HCT116 (cell line): ENCODE results near the gene KRTAP2-2. TPM values are rescaled to one million over a fixed set of nuclear protein-coding genes. Genes with fewer than 3 reads are reported as not detected.

Experiments used
- ATAC-seq: fragments of 200-7000 bp; cut with Tn5 transposase; 2 replicates; pipeline ENCODE4 v1.9.1; 2020; ENCODE audit warnings: mild to moderate bottlenecking, moderate library complexity
- BruUV-seq: library from RNA; stranded (reverse); fragments of 400-500 nt; replicated peaks from 2 replicates; lab custom pipeline; 2021; lab: Mats Ljungman, UMichigan
- CTCF ChIA-PET: fragments of 300-600 bp; sonication (Branson Sonifier 250); formaldehyde crosslinking; loops from one replicate; lab custom pipeline; 2021; ENCODE audit warnings: antibody characterized with exemption; lab: Charles Lee
- POLR2A ChIA-PET: fragments of 300-600, 350-600 bp; sonication (Branson Sonifier 250); formaldehyde crosslinking; loops from one replicate; lab custom pipeline; 2021; ENCODE audit warnings: antibody characterized with exemption; lab: Charles Lee
- RAD21 ChIA-PET, 2 experiments: fragments of 300-600 bp; sonication (Branson Sonifier 250); formaldehyde crosslinking; loops; one replicate each; lab custom pipeline; 2023; ENCODE audit warnings: low total read pairs in 2 of 2; ENCODE audit not compliant: uncharacterized antibody in 2 of 2, unreplicated experiment in 2 of 2, low non-redundant PET in 1 of 2; lab: Charles Lee
- DNase-seq: peaks from one replicate; pipeline ENCODE4 v3.0.0-alpha.2; 2010; ENCODE audit warnings: low read depth, low spot score
- H2AFZ ChIP-seq: fragments of 200-600 bp; shearing (Covaris generic), sonication (generic); 2 replicates; pipeline ENCODE4 v1.6.1; 2017; ENCODE audit warnings: low read depth, mixed run types, mixed read lengths, antibody characterized with exemption, low read length; ENCODE audit not compliant: poor library complexity, severe bottlenecking
- H3K27ac ChIP-seq: 2 replicates; pipeline ENCODE4 v1.5.1; 2012; ENCODE audit warnings: low read depth, low read length
- H3K27me3 ChIP-seq: fragments of 200-600 bp; sonication (generic); 2 replicates; pipeline ENCODE4 v1.6.1; 2016; ENCODE audit warnings: mixed run types, low read length, mixed read lengths; ENCODE audit not compliant: insufficient read depth
- H3K36me3 ChIP-seq, 2 experiments: fragments of 200-500 bp in 1 of 2; fragments of 200-600 bp in 1 of 2; sonication (Bioruptor generic) in 1 of 2; sonication (generic) in 1 of 2; 2 replicates each; pipeline versions ENCODE4 v1.5.1 to v1.6.1; 2014 to 2016; ENCODE audit warnings: low read length in 2 of 2, inconsistent platforms in 1 of 2, mixed read lengths in 1 of 2, mixed run types in 1 of 2; ENCODE audit not compliant: insufficient read depth in 2 of 2, control insufficient read depth in 1 of 2
- H3K4me1 ChIP-seq, 2 experiments: fragments of 200-600 bp in 1 of 2; sonication (generic) in 1 of 2; 2 replicates each; pipeline versions ENCODE4 v1.5.1 to v1.6.1; 2012 to 2017; ENCODE audit warnings: low read length in 2 of 2, inconsistent platforms in 1 of 2, mild to moderate bottlenecking in 1 of 2, mixed read lengths in 1 of 2, mixed run types in 1 of 2, moderate library complexity in 1 of 2; ENCODE audit not compliant: insufficient read depth in 2 of 2, control insufficient read depth in 1 of 2
- H3K4me2 ChIP-seq: fragments of 200-600 bp; sonication (generic); 2 replicates; pipeline ENCODE4 v1.6.1; 2017; ENCODE audit warnings: mixed run types, low read length, mixed read lengths
- H3K4me3 ChIP-seq, 2 experiments: fragments of 200-600 bp in 1 of 2; sonication (generic) in 1 of 2; replicated peaks in 1 of 2; 2 replicates each; pipeline ENCODE4 v1.5.1; 2011 to 2016; ENCODE audit warnings: low read length in 2 of 2, control low read depth in 1 of 2, low read depth in 1 of 2, mild to moderate bottlenecking in 1 of 2, mixed read lengths in 1 of 2, mixed run types in 1 of 2
- H3K79me2 ChIP-seq: fragments of 200-600 bp; sonication (generic); 2 replicates; pipeline ENCODE4 v1.6.1; 2017; ENCODE audit warnings: mild to moderate bottlenecking, mixed run types, low read length, moderate library complexity, mixed read lengths; ENCODE audit not compliant: insufficient read depth
- H3K9ac ChIP-seq: fragments of 200-600 bp; sonication (generic); 2 replicates; pipeline ENCODE4 v1.6.1; 2016; ENCODE audit warnings: low read length, mixed read lengths
- H3K9me2 ChIP-seq: fragments of 200-600 bp; sonication (generic), shearing (Covaris generic); 2 replicates; pipeline ENCODE4 v1.6.1; 2017; ENCODE audit warnings: mixed run types, mild to moderate bottlenecking, moderate library complexity; ENCODE audit not compliant: insufficient read depth
- H3K9me3 ChIP-seq, 2 experiments: fragments of 200-500 bp in 1 of 2; fragments of 200-600 bp in 1 of 2; sonication (Bioruptor generic) in 1 of 2; sonication (generic) in 1 of 2; 2 replicates each; pipeline ENCODE4 v1.6.1; 2014 to 2017; ENCODE audit warnings: low read length in 2 of 2, mixed read lengths in 2 of 2, inconsistent platforms in 1 of 2, low read depth in 1 of 2, mild to moderate bottlenecking in 1 of 2, mixed run types in 1 of 2, moderate library complexity in 1 of 2; ENCODE audit not compliant: control insufficient read depth in 1 of 2, insufficient read depth in 1 of 2
- H4K20me1 ChIP-seq: fragments of 200-600 bp; sonication (generic), shearing (Covaris generic); 2 replicates; pipeline ENCODE4 v1.6.1; 2017; ENCODE audit warnings: mixed run types, mild to moderate bottlenecking, moderate library complexity; ENCODE audit not compliant: insufficient read depth
- CBX3 ChIP-seq: IDR thresholded peaks from 2 replicates; pipeline ENCODE4 v1.6.1; 2012; ENCODE audit warnings: low read depth
- CEBPB ChIP-seq: IDR thresholded peaks from 2 replicates; pipeline ENCODE4 v1.6.1; 2012; ENCODE audit warnings: low read depth
- EGR1 ChIP-seq: IDR thresholded peaks from 2 replicates; pipeline ENCODE4 v1.6.1; 2012; ENCODE audit warnings: low read depth
- ELF1 ChIP-seq: IDR thresholded peaks from 2 replicates; pipeline ENCODE4 v1.6.1; 2012; ENCODE audit warnings: low read depth, borderline replicate concordance
- EZH2 ChIP-seq: fragments of 200-600 bp; sonication (generic); IDR thresholded peaks from 2 replicates; pipeline ENCODE4 v1.6.1; 2017; ENCODE audit warnings: antibody characterized with exemption, mixed run types
- FOSL1 ChIP-seq: IDR thresholded peaks from 2 replicates; pipeline ENCODE4 v1.6.1; 2012; ENCODE audit warnings: low read depth
- JUND ChIP-seq: IDR thresholded peaks from 2 replicates; pipeline ENCODE4 v1.6.1; 2012
- POLR2A ChIP-seq: IDR thresholded peaks from 2 replicates; pipeline ENCODE4 v1.7.0; 2011; ENCODE audit warnings: borderline replicate concordance; ENCODE audit not compliant: insufficient read depth, insufficient read length; ENCODE audit errors: extremely low read depth
- RAD21 ChIP-seq: IDR thresholded peaks from 2 replicates; pipeline ENCODE4 v1.6.1; 2012; ENCODE audit warnings: low read depth, mild to moderate bottlenecking
- SP1 ChIP-seq: IDR thresholded peaks from 2 replicates; pipeline ENCODE4 v1.6.1; 2012; ENCODE audit warnings: low read depth
- TCF7L2 ChIP-seq: IDR thresholded peaks from 2 replicates; pipeline ENCODE4 v1.7.0; 2011; ENCODE audit warnings: borderline replicate concordance, inconsistent platforms; ENCODE audit not compliant: insufficient read depth, insufficient read length; ENCODE audit errors: extremely low read depth
- YY1 ChIP-seq: IDR thresholded peaks from 2 replicates; pipeline ENCODE4 v1.6.1; 2011; ENCODE audit warnings: low read length, low read depth, moderate library complexity, mild to moderate bottlenecking; ENCODE audit not compliant: insufficient replicate concordance; ENCODE audit errors: extremely low read depth
- ZFX ChIP-seq: fragments of 450-650 bp; IDR thresholded peaks from 2 replicates; pipeline ENCODE4 v1.6.1; 2017
- ZNF274 ChIP-seq: fragments of 200-500 bp; sonication (Bioruptor generic); IDR thresholded peaks from 2 replicates; pipeline ENCODE4 v1.6.1; 2014; ENCODE audit warnings: mild to moderate bottlenecking, low read depth, low read length, inconsistent platforms
- intact Hi-C: fragments of 100-400 bp; cut with micrococcal nuclease; formaldehyde crosslinking; loops from 2 replicates; pipeline ENCODE4 v1.10.0; 2022
- total RNA-seq: library from RNA; stranded (reverse); gene quantifications from one replicate; pipeline ENCODE4 v1.2.1, GENCODE V29; 2021; ENCODE audit not compliant: unreplicated experiment
- TF ChIP-seq, protein P1 (sequence below), 3 experiments: fragments of 200-600 bp in 1 of 3; sonication (generic) in 1 of 3; IDR thresholded peaks in 2 of 3; conservative IDR thresholded peaks in 1 of 3; 2 replicates each; pipeline ENCODE4 v1.5.1; 2012 to 2017; ENCODE audit warnings: low read depth in 2 of 3, low read length in 2 of 3, antibody characterized with exemption in 1 of 3, borderline replicate concordance in 1 of 3, control low read depth in 1 of 3, mild to moderate bottlenecking in 1 of 3, mixed read lengths in 1 of 3, mixed run types in 1 of 3, moderate library complexity in 1 of 3; ENCODE audit not compliant: insufficient read depth in 1 of 3
- TF ChIP-seq, protein P2 (sequence below): IDR thresholded peaks from 2 replicates; pipeline ENCODE4 v1.6.1; 2011; ENCODE audit warnings: mild to moderate bottlenecking, low read length, moderate library complexity; ENCODE audit not compliant: insufficient replicate concordance; ENCODE audit errors: extremely low read depth
- TF ChIP-seq, protein P3 (sequence below): IDR thresholded peaks from 2 replicates; pipeline ENCODE4 v1.6.1; 2012
- TF ChIP-seq, protein P4 (sequence below): IDR thresholded peaks from 2 replicates; pipeline ENCODE4 v1.6.1; 2012; ENCODE audit warnings: low read depth
- TF ChIP-seq, protein P5 (sequence below): IDR thresholded peaks from 2 replicates; pipeline ENCODE4 v1.6.1; 2012

The KRTAP2-2 gene
- total RNA-seq, 1 experiment from 2014 or later, result 1.2 TPM

DNA sequence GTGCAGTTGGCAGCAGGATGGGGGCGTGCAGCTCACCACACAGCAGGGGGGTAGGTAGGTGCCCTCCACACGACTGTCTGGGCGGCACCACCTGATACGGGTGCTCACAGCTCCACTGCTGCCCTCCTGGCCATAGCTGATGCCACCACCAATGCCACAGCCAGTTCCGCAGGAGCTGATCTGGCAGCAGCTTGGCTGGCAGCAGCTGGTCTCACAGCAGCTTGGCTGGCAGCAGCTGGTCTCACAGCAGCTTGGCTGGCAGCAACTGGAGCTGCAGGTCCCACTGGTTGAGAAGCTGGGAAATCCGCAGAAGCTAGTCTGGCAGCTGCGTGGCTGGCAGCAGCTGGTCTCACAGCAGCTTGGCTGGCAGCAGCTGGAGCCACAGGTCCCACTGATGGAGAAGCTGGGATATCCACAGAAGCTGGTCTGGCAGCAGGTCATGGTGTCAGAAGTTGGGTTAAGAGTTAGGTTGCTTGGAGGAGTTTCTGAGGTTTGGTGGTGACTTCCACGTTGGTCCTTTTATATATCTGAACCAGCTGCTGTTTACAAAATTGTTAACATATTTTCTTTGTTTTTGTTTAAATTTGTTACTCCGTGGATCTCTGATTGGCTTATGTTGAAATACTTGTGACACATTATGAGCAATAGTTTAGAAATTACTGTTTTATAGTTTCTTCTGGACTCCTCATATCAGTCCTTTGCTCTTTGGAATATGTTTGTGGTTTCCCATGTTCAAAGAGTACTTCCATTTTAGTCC, 28.1 kb downstream of the KRTAP2-2 start, which contains the start of gene KRTAP1-5:
TSS of gene KRTAP1-5 (minus strand) at position 494 of the 757 bp plus-strand sequence. CDS start at position 441, 53 bp downstream.
- H3K4me1 ChIP-seq, result no peaks in the 10 kb centered on the region
- H2AFZ ChIP-seq, result peak within 1 kb of the TSS; percentile 17
- H3K27me3 ChIP-seq, result no peaks in the 10 kb centered on the region
- H3K9me3 ChIP-seq, result peaks cover 0 to 9% of the 10 kb centered on the region in 2 experiments; a peak in 1 of 4 replicates
- TF ChIP-seq, protein P1, sequence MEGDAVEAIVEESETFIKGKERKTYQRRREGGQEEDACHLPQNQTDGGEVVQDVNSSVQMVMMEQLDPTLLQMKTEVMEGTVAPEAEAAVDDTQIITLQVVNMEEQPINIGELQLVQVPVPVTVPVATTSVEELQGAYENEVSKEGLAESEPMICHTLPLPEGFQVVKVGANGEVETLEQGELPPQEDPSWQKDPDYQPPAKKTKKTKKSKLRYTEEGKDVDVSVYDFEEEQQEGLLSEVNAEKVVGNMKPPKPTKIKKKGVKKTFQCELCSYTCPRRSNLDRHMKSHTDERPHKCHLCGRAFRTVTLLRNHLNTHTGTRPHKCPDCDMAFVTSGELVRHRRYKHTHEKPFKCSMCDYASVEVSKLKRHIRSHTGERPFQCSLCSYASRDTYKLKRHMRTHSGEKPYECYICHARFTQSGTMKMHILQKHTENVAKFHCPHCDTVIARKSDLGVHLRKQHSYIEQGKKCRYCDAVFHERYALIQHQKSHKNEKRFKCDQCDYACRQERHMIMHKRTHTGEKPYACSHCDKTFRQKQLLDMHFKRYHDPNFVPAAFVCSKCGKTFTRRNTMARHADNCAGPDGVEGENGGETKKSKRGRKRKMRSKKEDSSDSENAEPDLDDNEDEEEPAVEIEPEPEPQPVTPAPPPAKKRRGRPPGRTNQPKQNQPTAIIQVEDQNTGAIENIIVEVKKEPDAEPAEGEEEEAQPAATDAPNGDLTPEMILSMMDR (IDR thresholded peaks at IDR 0.05 in 2 of 3, conservative IDR thresholded peaks at IDR 0.05 in 1 of 3; ENCODE audit: borderline replicate concordance in 1 of 3, insufficient read depth in 1 of 3, low read depth in 2 of 3, low read length in 2 of 3), result no peak
- TF ChIP-seq, protein P2, sequence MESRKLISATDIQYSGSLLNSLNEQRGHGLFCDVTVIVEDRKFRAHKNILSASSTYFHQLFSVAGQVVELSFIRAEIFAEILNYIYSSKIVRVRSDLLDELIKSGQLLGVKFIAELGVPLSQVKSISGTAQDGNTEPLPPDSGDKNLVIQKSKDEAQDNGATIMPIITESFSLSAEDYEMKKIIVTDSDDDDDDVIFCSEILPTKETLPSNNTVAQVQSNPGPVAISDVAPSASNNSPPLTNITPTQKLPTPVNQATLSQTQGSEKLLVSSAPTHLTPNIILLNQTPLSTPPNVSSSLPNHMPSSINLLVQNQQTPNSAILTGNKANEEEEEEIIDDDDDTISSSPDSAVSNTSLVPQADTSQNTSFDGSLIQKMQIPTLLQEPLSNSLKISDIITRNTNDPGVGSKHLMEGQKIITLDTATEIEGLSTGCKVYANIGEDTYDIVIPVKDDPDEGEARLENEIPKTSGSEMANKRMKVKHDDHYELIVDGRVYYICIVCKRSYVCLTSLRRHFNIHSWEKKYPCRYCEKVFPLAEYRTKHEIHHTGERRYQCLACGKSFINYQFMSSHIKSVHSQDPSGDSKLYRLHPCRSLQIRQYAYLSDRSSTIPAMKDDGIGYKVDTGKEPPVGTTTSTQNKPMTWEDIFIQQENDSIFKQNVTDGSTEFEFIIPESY, result no peak
- TF ChIP-seq SP1 (no peak), ZNF274 (no peak), JUND (no peak), ELF1 (no peak), EGR1 (no peak), TCF7L2 (no peak), EZH2 (no peak), POLR2A (no peak), ZFX (no peak), CBX3 (no peak), CEBPB (no peak), YY1 (no peak), RAD21 (no peak), FOSL1 (no peak)
- TF ChIP-seq, protein P3, sequence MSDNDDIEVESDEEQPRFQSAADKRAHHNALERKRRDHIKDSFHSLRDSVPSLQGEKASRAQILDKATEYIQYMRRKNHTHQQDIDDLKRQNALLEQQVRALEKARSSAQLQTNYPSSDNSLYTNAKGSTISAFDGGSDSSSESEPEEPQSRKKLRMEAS, result no peak
- TF ChIP-seq, protein P4, sequence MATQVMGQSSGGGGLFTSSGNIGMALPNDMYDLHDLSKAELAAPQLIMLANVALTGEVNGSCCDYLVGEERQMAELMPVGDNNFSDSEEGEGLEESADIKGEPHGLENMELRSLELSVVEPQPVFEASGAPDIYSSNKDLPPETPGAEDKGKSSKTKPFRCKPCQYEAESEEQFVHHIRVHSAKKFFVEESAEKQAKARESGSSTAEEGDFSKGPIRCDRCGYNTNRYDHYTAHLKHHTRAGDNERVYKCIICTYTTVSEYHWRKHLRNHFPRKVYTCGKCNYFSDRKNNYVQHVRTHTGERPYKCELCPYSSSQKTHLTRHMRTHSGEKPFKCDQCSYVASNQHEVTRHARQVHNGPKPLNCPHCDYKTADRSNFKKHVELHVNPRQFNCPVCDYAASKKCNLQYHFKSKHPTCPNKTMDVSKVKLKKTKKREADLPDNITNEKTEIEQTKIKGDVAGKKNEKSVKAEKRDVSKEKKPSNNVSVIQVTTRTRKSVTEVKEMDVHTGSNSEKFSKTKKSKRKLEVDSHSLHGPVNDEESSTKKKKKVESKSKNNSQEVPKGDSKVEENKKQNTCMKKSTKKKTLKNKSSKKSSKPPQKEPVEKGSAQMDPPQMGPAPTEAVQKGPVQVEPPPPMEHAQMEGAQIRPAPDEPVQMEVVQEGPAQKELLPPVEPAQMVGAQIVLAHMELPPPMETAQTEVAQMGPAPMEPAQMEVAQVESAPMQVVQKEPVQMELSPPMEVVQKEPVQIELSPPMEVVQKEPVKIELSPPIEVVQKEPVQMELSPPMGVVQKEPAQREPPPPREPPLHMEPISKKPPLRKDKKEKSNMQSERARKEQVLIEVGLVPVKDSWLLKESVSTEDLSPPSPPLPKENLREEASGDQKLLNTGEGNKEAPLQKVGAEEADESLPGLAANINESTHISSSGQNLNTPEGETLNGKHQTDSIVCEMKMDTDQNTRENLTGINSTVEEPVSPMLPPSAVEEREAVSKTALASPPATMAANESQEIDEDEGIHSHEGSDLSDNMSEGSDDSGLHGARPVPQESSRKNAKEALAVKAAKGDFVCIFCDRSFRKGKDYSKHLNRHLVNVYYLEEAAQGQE, result no peak
- TF ChIP-seq, protein P5, sequence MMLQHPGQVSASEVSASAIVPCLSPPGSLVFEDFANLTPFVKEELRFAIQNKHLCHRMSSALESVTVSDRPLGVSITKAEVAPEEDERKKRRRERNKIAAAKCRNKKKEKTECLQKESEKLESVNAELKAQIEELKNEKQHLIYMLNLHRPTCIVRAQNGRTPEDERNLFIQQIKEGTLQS, result no peak
- TF ChIP-seq, all 23 proteins: peak for 0
- intact Hi-C loops, result no loop called here
- no TSS peak for BruUV-seq
- Histone ChIP-seq H3K4me3 (no peak within 1 kb of the TSS), H3K79me2 (no peaks in the 10 kb centered on the region), H3K27ac (no peak within 1 kb of the TSS), H3K9me2 (no peaks in the 10 kb centered on the region), H3K36me3 (no peaks in the 10 kb centered on the region; a peak in 1 of 4 replicates), H4K20me1 (no peaks in the 10 kb centered on the region), H3K4me2 (no peak within 1 kb of the TSS), H3K9ac (no peak within 1 kb of the TSS)
- ATAC-seq, result no peak
- ChIA-PET POLR2A (no interaction called here), CTCF (no interaction called here), RAD21 (no interaction called here)
- DNase-seq, result no peak
